Measurements from ENCODE around the gene ZNF639.

The ZNF639 gene

GRCh38 chr3:179281825-179282224 is 41.0 kb upstream of the ZNF639 start:
- Histone ChIP-seq H3K9ac (ENCODE audit: insufficient read length, low read depth) (no peak overlapping the region), H3K27me3 (ENCODE audit: insufficient read depth, insufficient read length) (no peaks in the 10 kb centered on the region), H3K36me3 (ENCODE audit: insufficient read depth, insufficient read length, low read length) (no peaks in the 10 kb centered on the region), H3K9me3 (ENCODE audit: insufficient read depth, low read length) (no peaks in the 10 kb centered on the region), H3K4me1 (ENCODE audit: insufficient read depth, insufficient read length) (no peaks in the 10 kb centered on the region), H3K4me3 (ENCODE audit: insufficient read length, low read depth) (no peak overlapping the region)
- no peak for DNase-seq (ENCODE audit: low read depth, low spot score)
- TF ChIP-seq SUZ12 (IDR thresholded peaks at IDR 0.05; ENCODE audit: extremely low read depth, insufficient read depth, insufficient read length) (no peak), YY1 (IDR thresholded peaks at IDR 0.05; ENCODE audit: insufficient read depth, insufficient read length) (no peak), ZNF274 (IDR thresholded peaks at IDR 0.05; ENCODE audit: low read depth, low read length) (no peak)

- Histone ChIP-seq H3K4me1 (ENCODE audit: insufficient read depth, insufficient read length) (no peaks in the 10 kb centered on the region), H3K9ac (ENCODE audit: insufficient read length, low read depth) (no peak overlapping the region), H3K4me3 (ENCODE audit: insufficient read length, low read depth) (no peak overlapping the region), H3K27me3 (ENCODE audit: insufficient read depth, insufficient read length) (no peaks in the 10 kb centered on the region), H3K36me3 (ENCODE audit: insufficient read depth, insufficient read length, low read length) (no peaks in the 10 kb centered on the region), H3K9me3 (ENCODE audit: insufficient read depth, low read length) (0 out of 2 replicates have a peak, but pooled peaks cover 5% of the 10 kb centered on the region)
- no peak for DNase-seq (ENCODE audit: low read depth, low spot score)
- TF ChIP-seq YY1 (IDR thresholded peaks at IDR 0.05; ENCODE audit: insufficient read depth, insufficient read length) (no peak), SUZ12 (IDR thresholded peaks at IDR 0.05; ENCODE audit: extremely low read depth, insufficient read depth, insufficient read length) (no peak), ZNF274 (IDR thresholded peaks at IDR 0.05; ENCODE audit: low read depth, low read length) (no peak)
These were observed 36.5 kb upstream of the ZNF639 start for GRCh38 chr3:179286331-179286730.

- Histone ChIP-seq H3K4me1 (ENCODE audit: insufficient read depth, insufficient read length) (no peaks in the 10 kb centered on the region), H3K36me3 (ENCODE audit: insufficient read depth, insufficient read length, low read length) (no peaks in the 10 kb centered on the region), H3K27me3 (ENCODE audit: insufficient read depth, insufficient read length) (no peaks in the 10 kb centered on the region), H3K9me3 (ENCODE audit: insufficient read depth, low read length) (0 out of 2 replicates have a peak, but pooled peaks cover 5% of the 10 kb centered on the region), H3K4me3 (ENCODE audit: insufficient read length, low read depth) (no peak overlapping the region), H3K9ac (ENCODE audit: insufficient read length, low read depth) (no peak overlapping the region)
- no peak for TF ChIP-seq SUZ12 (IDR thresholded peaks at IDR 0.05; ENCODE audit: extremely low read depth, insufficient read depth, insufficient read length)
- no peak for TF ChIP-seq ZNF274 (IDR thresholded peaks at IDR 0.05; ENCODE audit: low read depth, low read length)
- no peak for TF ChIP-seq YY1 (IDR thresholded peaks at IDR 0.05; ENCODE audit: insufficient read depth, insufficient read length)
- no peak for DNase-seq (ENCODE audit: low read depth, low spot score)
These were observed 34.0 kb upstream of the ZNF639 start for GRCh38 chr3:179288845-179289244.

GRCh38 chr3:179289295-179289694 is 33.5 kb upstream of the ZNF639 start:
- H3K4me3 ChIP-seq (ENCODE audit: insufficient read length, low read depth): no peak overlapping the region
- no peak overlapping the region for H3K9ac ChIP-seq (ENCODE audit: insufficient read length, low read depth)
- H3K9me3 ChIP-seq (ENCODE audit: insufficient read depth, low read length): 0 out of 2 replicates have a peak, but pooled peaks cover 5% of the 10 kb centered on the region
- TF ChIP-seq ZNF274 (IDR thresholded peaks at IDR 0.05; ENCODE audit: low read depth, low read length) (no peak), YY1 (IDR thresholded peaks at IDR 0.05; ENCODE audit: insufficient read depth, insufficient read length) (no peak), SUZ12 (IDR thresholded peaks at IDR 0.05; ENCODE audit: extremely low read depth, insufficient read depth, insufficient read length) (no peak)
- no peaks in the 10 kb centered on the region for H3K27me3 ChIP-seq (ENCODE audit: insufficient read depth, insufficient read length)
- DNase-seq (ENCODE audit: low read depth, low spot score): no peak
- no peaks in the 10 kb centered on the region for H3K4me1 ChIP-seq (ENCODE audit: insufficient read depth, insufficient read length)
- H3K36me3 ChIP-seq (ENCODE audit: insufficient read depth, insufficient read length, low read length): no peaks in the 10 kb centered on the region

GRCh38 chr3:179292450-179292849 is 30.4 kb upstream of the ZNF639 start:
- 0 out of 2 replicates have a peak, but pooled peaks cover 5% of the 10 kb centered on the region for H3K9me3 ChIP-seq (ENCODE audit: insufficient read depth, low read length)
- no peak overlapping the region for H3K9ac ChIP-seq (ENCODE audit: insufficient read length, low read depth)
- no peak for TF ChIP-seq ZNF274 (IDR thresholded peaks at IDR 0.05; ENCODE audit: low read depth, low read length)
- no peak for TF ChIP-seq SUZ12 (IDR thresholded peaks at IDR 0.05; ENCODE audit: extremely low read depth, insufficient read depth, insufficient read length)
- TF ChIP-seq YY1 (IDR thresholded peaks at IDR 0.05; ENCODE audit: insufficient read depth, insufficient read length): no peak
- no peaks in the 10 kb centered on the region for H3K27me3 ChIP-seq (ENCODE audit: insufficient read depth, insufficient read length)
- DNase-seq (ENCODE audit: low read depth, low spot score): no peak
- H3K4me1 ChIP-seq (ENCODE audit: insufficient read depth, insufficient read length): no peaks in the 10 kb centered on the region
- H3K4me3 ChIP-seq (ENCODE audit: insufficient read length, low read depth): no peak overlapping the region
- H3K36me3 ChIP-seq (ENCODE audit: insufficient read depth, insufficient read length, low read length): no peaks in the 10 kb centered on the region

GRCh38 chr3:179297971-179298725 is 24.7 kb upstream of the ZNF639 start:
- Histone ChIP-seq H3K9ac (ENCODE audit: insufficient read length, low read depth) (no peak overlapping the region), H3K27me3 (ENCODE audit: insufficient read depth, insufficient read length) (no peaks in the 10 kb centered on the region), H3K36me3 (ENCODE audit: insufficient read depth, insufficient read length, low read length) (no peaks in the 10 kb centered on the region), H3K9me3 (ENCODE audit: insufficient read depth, low read length) (peaks cover 11% of the 10 kb centered on the region), H3K4me3 (ENCODE audit: insufficient read length, low read depth) (no peak overlapping the region), H3K4me1 (ENCODE audit: insufficient read depth, insufficient read length) (no peaks in the 10 kb centered on the region)
- no peak for DNase-seq (ENCODE audit: low read depth, low spot score)
- no peak for TF ChIP-seq ZNF274 (IDR thresholded peaks at IDR 0.05; ENCODE audit: low read depth, low read length)
- TF ChIP-seq YY1 (IDR thresholded peaks at IDR 0.05; ENCODE audit: insufficient read depth, insufficient read length): no peak
- no peak for TF ChIP-seq SUZ12 (IDR thresholded peaks at IDR 0.05; ENCODE audit: extremely low read depth, insufficient read depth, insufficient read length)

- peaks cover 11% of the 10 kb centered on the region for H3K9me3 ChIP-seq (ENCODE audit: insufficient read depth, low read length)
- TF ChIP-seq ZNF274 (IDR thresholded peaks at IDR 0.05; ENCODE audit: low read depth, low read length) (no peak), YY1 (IDR thresholded peaks at IDR 0.05; ENCODE audit: insufficient read depth, insufficient read length) (no peak), SUZ12 (IDR thresholded peaks at IDR 0.05; ENCODE audit: extremely low read depth, insufficient read depth, insufficient read length) (no peak)
These were observed 23.5 kb upstream of the ZNF639 start for GRCh38 chr3:179299316-179299715.

More at GRCh38 chr3:179299316-179299715, 23.5 kb upstream of the ZNF639 start:
- Histone ChIP-seq H3K4me1 (ENCODE audit: insufficient read depth, insufficient read length) (no peaks in the 10 kb centered on the region), H3K36me3 (ENCODE audit: insufficient read depth, insufficient read length, low read length) (no peaks in the 10 kb centered on the region), H3K9ac (ENCODE audit: insufficient read length, low read depth) (no peak overlapping the region), H3K27me3 (ENCODE audit: insufficient read depth, insufficient read length) (no peaks in the 10 kb centered on the region), H3K4me3 (ENCODE audit: insufficient read length, low read depth) (no peak overlapping the region)
- no peak for DNase-seq (ENCODE audit: low read depth, low spot score)
